Stimulated activated CD4-positive, alpha-beta T cell treated with anti-CD3 and anti-CD28 coated beads, Interleukin-12 subunit alpha, Interleukin-12 subunit beta, amount 100 ng/mL, for 4 hours (primary cell): Measurements from ENCODE around the gene CSTPP1.
"Not testable (repeated sequence)": the region's sequence is repeated elsewhere in the genome, so short reads cannot be mapped to it uniquely, and the experiment has no call there.

Experiments
- DNase-seq: peaks from one replicate; pipeline ENCODE4 v3.0.0-alpha.2; 2020

Gene CSTPP1

GRCh38 chr11:47052576-47052975 lies 116.0 kb downstream of the CSTPP1 start:
- no peak for DNase-seq

- no peak for DNase-seq
These were observed 119.0 kb downstream of the CSTPP1 start for GRCh38 chr11:47055534-47055933.

GRCh38 chr11:47056261-47056915 lies 119.8 kb downstream of the CSTPP1 start:
- no peak for DNase-seq

- DNase-seq = no peak
These were observed 120.8 kb downstream of the CSTPP1 start for GRCh38 chr11:47057365-47057764.

GRCh38 chr11:47060807-47061206 lies 124.2 kb downstream of the CSTPP1 start:
- DNase-seq = no peak

- DNase-seq = no peak
These were observed 125.0 kb downstream of the CSTPP1 start for GRCh38 chr11:47061429-47062178.

- DNase-seq = no peak
These were observed 126.2 kb downstream of the CSTPP1 start for GRCh38 chr11:47062736-47063135.

GRCh38 chr11:47067401-47067800 lies 130.8 kb downstream of the CSTPP1 start:
- no peak for DNase-seq

- DNase-seq = no peak
These were observed 134.2 kb downstream of the CSTPP1 start for GRCh38 chr11:47070769-47071168.

- DNase-seq = no peak
These were observed 134.8 kb downstream of the CSTPP1 start for GRCh38 chr11:47071341-47071740.

GRCh38 chr11:47071791-47072261 lies 135.3 kb downstream of the CSTPP1 start:
- DNase-seq = no peak

- DNase-seq = no peak
These were observed 142.4 kb downstream of the CSTPP1 start for GRCh38 chr11:47078751-47079521.

GRCh38 chr11:47080775-47081174 lies 144.2 kb downstream of the CSTPP1 start:
- DNase-seq = not testable (repeated sequence)

- no peak for DNase-seq
These were observed 147.4 kb downstream of the CSTPP1 start for GRCh38 chr11:47083913-47084312.

- no peak for DNase-seq
These were observed 151.2 kb downstream of the CSTPP1 start for GRCh38 chr11:47087801-47088200.

GRCh38 chr11:47093541-47093940 lies 157.0 kb downstream of the CSTPP1 start:
- DNase-seq = no peak

GRCh38 chr11:47096871-47097270 lies 160.3 kb downstream of the CSTPP1 start:
- not testable (repeated sequence) for DNase-seq

- not testable (repeated sequence) for DNase-seq
These were observed 161.7 kb downstream of the CSTPP1 start for GRCh38 chr11:47098223-47098622.

- DNase-seq = no peak
These were observed 162.8 kb downstream of the CSTPP1 start for GRCh38 chr11:47099214-47099917.

GRCh38 chr11:47099918-47100315 lies 163.4 kb downstream of the CSTPP1 start:
- DNase-seq = no peak

- DNase-seq = no peak
These were observed 164.8 kb downstream of the CSTPP1 start for GRCh38 chr11:47101406-47101805.

GRCh38 chr11:47104261-47104950 lies 167.8 kb downstream of the CSTPP1 start:
- DNase-seq = no peak
